OCI-LY1 (cell line): ENCODE data around the gene FOXL3.

Source experiments
- CTCF ChIP-seq: fragments of 200-600 bp; sonication (generic), shearing (Covaris generic); IDR thresholded peaks from 2 replicates; pipeline ENCODE4 v1.5.1; 2017; ENCODE audit warnings: mild to moderate bottlenecking, antibody characterized with exemption, low read length, moderate library complexity, mixed read lengths
- EZH2 ChIP-seq: fragments of 200-600 bp; sonication (generic), shearing (Covaris generic); IDR thresholded peaks from 2 replicates; pipeline ENCODE4 v1.8.0; 2017; ENCODE audit warnings: borderline replicate concordance, mixed run types, mild to moderate bottlenecking, antibody characterized with exemption, low read length, moderate library complexity, mixed read lengths

GRCh38 chr7:326809-327232 is 36.9 kb downstream of the FOXL3 start:
- TF ChIP-seq CTCF (no peak), EZH2 (no peak)
